CD4-positive, alpha-beta T cell treated with Interferon gamma for 1 hour (primary cell): ENCODE results near the gene CRY1.

Source experiments
- DNase-seq: peaks from one replicate; pipeline ENCODE4 v3.0.0-alpha.2; 2020

CRY1 gene

DNA sequence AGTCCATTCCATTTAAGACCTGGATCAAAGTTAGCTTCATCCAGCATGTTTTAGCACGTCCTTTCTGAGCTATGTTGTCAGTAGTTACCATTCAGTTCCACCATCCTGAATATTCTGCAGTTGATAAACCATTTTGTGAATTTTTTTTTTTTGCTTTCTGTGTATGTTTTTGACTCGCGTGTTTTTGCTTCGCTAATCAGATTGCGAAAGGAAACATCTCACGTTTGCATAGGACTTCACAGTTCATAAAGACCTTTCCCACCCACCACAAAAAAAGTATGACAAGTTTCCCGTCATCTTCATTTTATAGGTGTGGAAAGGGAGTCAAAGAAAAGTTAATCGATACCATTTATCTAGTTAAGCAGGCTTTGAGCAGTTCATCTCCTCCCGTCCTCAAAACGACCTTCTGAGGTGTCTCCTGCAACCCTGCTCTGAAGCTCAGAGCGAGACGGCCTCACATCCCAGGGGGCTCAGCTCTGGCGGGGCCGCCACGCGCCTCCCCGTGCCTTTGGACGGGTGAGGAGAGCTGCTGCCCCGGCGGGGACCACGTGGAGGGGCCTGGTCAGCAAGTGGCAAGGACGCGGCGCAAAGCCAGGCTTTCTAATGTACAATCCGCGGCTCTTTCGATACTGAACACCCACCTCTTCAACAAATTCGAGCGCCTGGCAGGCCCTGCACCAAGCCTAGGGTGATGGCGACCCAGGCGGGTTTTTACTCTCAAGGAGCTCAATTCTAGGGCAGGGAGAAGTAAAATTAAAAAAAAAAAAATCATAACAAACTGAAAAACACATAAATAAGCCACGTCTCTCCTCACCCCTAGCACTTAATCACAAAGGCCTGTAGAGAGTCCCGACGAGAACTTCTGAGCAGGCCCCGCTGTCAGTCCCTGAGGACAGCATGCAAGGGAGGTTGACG, 138.6 kb downstream of the CRY1 start:
- peak; percentile 2 for DNase-seq

DNA sequence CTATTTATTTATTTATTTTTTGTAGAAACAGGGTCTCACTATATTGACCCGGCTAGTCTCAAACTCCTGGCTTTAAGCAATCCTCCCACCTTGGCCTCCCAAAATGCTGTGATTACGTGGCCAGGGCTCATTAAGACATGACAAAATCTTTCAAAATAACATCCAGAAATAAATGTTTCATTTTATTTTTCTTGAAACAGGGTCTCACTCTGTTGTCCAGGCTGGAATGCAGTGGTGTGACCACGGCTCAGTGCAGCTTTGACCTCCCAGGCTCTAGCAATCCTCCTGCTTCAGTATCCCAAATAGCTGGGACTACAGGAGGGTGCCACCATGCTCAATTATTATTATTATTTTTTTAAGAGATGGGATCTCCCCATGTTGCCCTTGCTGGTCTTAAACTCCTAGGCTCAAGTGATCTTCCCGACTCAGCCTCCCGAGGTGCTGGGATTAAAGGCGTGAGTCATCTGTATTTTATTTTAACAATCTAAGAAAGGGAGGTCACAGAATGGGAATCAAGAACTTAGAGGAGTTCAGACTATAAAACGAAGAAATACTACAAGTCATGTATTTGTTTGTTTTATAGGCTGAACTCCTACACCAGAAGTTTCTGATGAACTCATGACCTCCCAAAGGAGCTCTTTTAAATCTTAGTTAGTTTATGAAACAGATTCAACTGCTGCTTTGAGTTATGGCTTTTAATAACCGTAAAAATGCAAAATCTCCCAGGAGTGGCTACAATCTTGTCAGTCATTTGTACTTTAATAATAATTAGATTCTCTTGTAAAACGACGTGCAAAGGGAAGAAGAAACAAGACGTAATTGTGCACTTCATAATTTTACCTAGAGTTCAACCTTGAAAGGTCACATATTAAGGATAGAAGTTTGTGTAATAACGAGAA, 139.7 kb downstream of the CRY1 start:
- DNase-seq, result no peak

DNA sequence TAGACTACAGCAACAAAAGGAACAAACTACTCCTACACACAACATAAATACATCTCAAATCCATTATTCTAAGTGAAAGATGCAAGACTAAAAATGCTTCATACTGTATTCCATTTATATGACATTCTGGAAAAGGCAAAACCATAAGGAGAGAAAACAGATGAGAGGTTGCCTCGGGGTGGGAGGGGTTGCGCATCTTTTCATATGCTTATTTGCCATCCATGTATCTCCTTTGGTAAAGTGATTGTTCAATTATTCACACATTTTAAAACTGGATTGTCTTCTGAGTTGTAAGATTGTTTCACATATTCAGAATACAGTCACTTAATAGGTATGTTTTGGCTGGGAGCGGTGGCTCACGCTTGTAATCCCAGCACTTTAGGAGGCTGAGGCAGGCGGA, 142.8 kb downstream of the CRY1 start:
- DNase-seq, result no peak

DNA sequence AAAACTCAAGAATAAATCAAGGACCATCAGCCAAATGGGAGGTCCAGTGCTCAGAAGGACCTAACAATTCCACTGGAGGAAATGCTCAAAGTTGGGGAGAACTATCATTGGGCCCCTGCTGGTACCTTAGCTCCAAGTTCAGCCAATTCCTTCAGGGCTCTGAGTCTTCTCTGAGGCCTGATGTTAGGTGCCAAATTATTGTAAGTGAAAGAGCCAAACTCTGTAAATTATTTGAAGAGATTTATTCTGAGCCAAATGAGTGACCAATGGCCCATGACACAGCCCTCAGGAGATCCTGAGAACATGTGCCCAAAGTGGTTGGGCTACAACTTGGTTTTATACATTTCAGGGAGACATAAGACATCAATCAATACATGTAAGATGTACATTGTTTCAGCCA, 145.9 kb downstream of the CRY1 start:
- no peak for DNase-seq

DNA sequence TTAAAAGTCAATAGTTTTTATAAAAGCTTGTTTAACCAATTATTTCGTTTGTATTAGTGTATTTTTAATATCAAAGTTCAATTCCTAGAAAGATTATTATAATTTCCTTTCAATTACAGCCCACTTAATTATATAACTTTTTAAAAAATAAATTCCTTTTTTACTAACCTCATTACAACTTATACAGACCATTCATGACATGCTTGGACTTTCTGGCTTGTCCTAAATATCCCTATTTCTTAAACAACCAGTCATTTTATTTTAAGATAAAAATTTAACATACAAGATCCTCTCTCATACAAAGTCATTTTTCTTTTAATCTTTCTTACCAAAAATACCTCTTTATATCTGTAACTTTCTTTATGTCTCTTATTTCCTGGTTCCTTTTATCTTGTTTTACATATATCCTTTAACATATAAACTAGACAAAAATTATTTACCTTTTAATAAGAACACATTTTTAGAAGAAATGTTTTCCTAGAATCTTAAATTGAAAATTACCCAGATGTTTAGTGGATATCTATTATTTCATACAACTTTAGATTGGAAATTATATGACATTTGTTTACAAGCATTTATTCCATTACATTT, 148.0 kb downstream of the CRY1 start:
- no peak for DNase-seq

DNA sequence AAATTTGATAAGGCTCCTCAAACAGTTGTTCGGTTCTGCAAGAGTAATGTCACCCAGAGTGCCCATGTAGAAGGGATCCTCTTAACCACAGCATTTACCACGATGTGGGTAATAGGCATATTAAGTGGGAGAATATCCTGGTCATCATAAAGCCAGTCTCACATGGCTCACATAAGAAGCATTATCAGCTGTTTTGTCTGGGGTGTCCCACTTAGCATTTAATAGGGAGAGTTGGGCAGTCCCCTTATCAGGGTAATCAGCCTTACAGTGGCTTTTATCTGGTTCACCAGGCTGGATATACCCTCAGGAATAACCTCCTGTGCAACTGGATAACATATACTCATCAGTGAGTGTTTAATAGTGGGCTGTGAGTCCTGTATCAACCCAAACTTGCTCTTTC, 150.6 kb downstream of the CRY1 start:
- no peak for DNase-seq

DNA sequence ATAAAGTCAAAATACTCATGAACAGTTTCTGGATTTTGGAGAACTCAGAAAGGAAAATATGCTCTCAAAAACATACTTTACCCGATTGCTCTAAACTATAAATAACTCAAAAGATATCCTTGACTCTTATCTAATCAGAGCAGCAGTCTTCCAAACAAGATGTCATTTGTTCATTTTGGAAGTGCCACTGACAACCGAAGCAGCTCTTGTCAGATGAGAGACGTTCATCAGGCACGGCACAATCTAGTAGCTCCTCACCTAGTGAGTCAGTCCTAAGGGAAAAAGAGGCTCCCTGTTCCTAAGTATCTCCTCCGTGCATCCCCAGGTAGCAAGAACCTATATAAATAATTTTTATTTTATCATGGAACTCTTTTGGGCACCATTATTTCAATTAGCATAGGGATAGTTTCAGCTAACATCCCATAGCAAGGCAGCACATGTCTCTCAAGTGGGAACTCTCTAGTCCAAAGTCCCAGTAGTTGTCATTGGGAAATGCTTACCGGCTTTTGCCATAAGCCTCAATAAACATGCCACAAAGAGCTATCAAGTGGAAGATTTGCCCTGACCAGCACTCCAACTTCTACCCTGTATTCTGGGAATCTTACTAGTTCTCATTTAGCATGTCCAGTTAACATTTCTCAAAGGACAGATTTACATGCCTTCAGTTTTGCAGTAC, 151.7 kb downstream of the CRY1 start:
- no peak for DNase-seq
